Stimulated activated CD8-positive, alpha-beta memory T cell treated with anti-CD3 and anti-CD28 coated beads, Interleukin-15, amount 100 ng/mL, for 48 hours (primary cell): Measurements from ENCODE around the gene CEMIP.
A peak's percentile ranks its signal among the peaks of the same experiment; 100 is the strongest.
"Not testable (repeated sequence)": the region's sequence is repeated elsewhere in the genome, so short reads cannot be mapped to it uniquely, and the experiment has no call there.

Experiments
- DNase-seq, 2 donors: peaks; one replicate each; pipeline ENCODE4 v3.0.0-alpha.2; 2020; ENCODE audit warnings: low read depth in 2 of 2

Gene CEMIP

DNA sequence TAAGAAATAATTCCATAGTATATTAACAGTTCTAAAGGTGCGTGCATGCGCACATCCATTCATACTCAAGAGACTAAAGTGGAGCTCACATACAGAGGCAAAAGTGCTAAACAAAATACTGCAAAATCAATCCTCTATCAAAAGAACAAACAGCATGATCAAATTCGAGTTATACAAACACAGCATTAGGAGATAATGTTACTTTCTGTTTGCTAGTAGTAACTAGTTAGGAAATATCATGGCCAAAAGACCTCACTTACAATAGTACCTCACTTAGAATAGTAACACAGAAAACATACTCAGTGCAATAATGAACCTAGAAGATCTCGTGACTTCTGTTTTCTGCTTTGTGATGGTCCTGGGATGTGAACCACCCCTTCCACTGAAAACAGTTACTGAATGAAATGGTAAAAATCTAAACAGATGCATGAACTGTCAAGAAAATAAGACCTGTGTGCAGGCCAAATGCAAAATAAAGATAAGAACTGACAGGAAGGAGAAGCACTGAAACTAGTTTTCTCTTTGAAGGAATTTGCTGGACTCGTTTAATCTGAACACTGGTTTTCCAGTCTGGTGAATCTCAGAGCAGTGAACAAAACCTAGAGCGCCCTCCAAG is 20.9 kb upstream of the CEMIP start:
- no peak for DNase-seq

DNA sequence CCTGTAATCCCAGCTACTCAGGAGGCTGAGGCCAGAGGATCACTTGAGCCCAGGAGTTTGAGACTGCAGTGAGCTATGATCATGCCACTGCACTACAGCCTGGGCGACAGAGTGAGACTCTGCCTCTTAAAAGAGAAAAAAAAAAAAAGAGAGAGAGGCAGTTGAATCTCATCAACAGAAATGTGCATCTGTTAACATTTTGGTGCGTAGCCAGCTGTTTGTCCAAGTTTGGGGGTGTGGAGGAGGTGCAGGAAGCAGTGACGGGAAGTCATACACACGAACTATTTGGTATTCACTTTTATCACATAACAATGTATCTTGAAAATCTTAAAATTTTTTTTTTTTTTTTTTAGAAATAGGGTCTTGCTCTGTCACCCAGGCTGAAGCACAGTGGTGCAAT is 18.2 kb upstream of the CEMIP start:
- no peak for DNase-seq

DNA sequence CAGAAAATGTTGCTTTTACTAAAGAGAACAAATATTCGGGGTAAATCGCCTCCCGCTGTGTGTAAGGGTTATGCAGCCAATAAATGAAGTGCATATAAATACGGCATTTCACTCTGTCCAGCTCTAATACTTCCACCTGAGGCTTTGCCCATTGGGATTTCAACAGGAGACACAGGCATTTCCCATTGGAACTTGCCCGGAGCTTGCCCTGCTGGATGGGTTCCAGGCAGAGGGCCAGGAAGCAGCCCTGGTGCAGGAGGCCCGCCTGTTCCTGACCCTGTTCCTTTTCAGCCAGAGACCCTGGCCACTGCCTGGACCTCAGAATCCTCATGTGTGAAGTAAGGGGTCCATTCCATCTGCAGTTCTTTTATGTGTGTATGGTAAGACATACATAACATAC is 17.4 kb upstream of the CEMIP start:
- DNase-seq, result no peak

DNA sequence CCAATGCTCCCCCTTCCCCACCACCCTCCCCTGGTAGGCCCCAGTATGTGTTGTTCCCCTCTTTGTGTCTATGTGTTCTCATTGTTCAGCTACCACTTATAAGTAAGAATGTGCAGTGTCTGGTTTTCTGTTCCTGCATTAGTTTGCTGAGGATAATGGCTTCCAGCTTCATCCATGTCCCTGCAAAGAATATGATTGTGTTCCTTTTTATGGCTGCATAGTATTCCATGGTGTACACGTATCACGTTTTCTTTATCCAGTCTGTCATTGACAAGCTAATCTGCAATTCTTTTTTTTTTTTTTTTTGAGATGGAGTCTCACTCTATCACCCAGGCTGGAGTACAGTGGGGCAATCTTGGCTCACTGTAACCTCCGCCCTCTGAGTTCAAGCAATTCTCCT is 15.9 kb upstream of the CEMIP start:
- DNase-seq, result not testable (repeated sequence)

DNA sequence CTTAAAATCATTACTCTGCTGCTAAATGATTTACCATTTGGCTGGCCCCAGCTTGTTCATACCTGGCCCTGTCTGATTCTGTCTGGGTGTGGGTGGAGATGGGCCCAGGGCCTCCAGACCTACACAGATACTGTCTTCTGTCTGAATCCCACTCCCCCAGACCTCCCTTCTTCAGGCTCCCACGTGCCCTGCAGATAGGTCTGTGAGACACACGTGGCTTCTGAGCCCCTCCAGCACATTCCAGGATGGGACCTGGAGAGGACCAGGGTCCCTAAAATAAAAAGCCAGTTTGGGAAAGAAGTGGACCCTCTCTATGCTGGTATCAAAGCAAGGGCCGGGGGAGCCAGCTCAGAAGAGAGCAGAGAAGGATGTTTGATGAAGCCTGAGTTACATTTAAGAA is 14.6 kb upstream of the CEMIP start:
- DNase-seq, result no peak

DNA sequence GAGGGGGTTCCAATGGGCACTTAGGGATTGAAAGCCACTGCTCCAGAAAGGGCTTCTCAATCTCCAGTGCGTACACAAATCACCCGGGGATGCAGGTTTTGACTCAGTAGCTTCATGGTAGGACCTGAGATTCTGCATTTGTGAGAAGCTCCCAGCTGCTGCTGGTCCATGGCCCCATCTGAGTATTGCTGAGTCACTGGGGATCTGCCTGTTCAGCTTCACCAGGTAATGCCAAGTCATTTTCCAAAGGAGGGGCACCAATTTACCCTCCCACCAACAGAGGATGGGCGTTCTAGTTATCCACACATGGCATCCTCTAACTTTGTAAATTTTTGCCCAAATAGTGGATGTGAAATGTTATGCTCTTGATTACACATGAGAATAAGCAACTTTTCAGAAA is 12.9 kb upstream of the CEMIP start:
- DNase-seq, result no peak

DNA sequence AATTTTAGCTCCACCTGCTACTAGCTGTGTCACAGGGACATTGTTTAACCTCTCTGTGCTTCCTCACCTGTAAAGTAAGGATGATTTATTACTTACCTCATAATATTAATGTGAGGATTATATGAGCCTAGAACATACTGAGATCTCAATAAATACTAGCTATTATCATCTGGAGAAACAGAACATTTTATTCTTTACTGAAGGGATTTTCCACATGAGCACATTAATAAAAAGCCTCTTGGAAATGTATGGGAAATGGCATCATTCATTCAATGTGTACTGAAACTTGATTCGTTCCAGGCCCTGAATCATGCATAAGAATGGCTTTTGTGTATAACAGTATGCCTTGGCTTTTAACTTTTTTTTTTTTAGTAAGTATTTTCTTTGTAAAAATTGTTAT is 11.0 kb upstream of the CEMIP start:
- DNase-seq, result no peak

DNA sequence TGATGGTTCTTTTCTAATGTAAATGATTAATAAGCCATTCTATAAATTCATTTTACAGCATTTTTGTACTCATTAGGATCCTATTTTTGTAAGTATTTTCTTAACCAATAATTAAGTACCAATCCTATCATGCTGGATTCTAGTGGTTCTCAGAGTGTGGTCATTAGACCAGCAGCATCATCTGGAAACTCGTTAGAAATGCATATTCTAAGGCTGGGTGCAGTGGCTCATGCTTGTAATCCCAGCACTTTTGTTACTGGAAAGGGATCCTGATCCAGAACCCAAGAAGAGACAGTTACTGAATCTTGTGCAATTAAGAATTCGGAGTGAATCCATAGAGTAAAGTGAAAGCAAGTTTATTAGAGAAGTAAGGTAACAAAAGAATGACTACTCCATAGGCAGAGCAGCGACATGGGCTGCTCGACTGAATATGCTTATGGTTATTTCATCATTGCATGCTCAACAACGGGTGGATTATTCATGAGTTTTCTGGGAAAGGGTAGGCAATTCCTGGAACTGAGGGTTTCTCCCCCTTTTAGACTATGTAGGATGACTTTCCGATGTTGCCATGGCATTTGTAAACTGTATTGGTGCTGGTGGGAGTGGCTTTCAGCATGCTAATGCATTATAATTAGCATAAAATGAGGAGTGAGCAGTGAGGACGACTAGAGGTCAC is 9.9 kb upstream of the CEMIP start:
- no peak for DNase-seq

DNA sequence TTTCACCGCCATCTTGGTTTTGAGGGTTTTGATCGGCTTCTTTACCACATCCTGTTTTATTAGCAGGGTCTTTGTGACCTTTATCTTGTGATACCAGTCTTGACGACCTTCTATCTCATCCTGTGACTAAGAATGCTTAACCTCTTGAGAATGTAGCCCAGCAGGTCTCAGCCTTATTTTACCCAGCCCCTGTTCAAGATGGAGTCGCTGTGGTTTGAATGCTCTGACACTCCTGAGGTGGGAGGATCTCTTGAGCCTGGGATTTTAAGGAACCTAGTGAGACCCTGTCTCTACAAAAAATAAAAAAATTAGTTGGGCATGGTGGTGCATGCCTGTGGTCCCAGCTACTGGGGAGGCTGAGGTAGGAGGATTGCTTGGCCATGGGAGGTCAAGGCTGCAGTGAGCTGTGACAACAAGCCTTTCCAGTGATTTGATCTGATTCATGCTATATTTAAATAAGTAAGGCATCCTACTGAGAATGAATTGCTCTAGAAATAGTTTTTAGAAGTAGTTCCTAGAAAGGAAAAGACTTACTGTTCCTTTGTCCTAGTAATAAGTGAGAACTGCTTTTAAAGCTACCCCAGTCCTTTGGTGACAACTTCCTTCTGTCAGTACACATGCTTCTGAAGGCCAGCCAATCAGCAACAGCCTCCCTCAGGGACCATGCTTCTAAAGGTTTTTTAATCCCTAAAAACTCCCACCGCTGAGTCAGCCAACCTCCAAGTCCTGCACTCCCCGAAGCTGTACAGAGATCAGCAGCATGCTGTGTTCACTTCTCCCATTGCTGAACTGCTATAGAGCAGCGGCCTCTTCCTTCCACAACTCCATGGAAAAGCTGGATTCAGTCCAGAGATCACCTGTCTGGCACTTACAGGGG is 9.1 kb upstream of the CEMIP start:
- no peak for DNase-seq

DNA sequence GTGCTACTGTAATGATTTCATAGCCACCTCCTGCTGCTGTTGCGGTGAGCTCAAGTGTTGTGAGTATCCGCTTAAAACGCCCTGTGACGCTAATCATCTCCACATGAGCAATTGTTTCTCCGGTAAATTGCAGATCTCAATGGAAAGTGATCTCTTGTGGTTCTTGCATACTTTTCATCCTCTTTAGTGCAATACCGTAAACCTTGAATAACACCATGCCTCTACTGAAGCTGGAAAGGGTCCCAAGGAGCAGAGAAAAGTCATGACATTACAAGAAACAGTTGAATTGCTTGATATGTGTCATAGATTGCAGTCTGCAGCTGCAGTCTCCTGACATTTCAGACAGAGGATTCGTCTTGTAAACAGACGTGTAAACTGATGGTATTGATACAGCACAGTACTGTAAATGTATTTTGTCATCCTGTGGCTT is 6.0 kb upstream of the CEMIP start:
- DNase-seq, result no peak

DNA sequence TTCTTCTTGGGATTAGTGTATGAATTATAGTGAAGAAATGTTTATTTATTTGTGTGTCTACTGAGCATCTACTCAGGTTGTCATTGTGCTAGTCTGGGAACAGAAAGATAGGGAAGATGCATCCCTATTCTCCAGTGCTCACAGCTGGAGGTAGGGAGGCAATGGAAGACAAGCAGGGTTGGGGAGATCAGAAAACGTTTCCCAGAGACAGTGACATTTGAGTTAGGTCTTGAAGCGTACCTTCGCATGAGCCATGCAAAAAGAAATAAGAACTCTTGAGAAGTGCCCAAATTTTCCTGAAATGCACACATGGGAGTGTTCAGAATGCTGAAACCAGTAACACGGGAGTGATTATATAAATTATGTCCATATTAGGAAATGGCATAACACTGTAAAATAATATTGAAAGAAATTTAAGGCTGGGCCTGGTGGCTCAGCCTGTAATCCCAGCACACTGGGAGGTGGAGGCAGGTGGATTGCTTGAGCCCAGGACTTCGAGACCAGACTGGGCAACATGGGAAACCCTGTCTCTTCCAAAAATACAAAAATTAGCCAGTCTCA is 5.3 kb upstream of the CEMIP start:
- no peak for DNase-seq

DNA sequence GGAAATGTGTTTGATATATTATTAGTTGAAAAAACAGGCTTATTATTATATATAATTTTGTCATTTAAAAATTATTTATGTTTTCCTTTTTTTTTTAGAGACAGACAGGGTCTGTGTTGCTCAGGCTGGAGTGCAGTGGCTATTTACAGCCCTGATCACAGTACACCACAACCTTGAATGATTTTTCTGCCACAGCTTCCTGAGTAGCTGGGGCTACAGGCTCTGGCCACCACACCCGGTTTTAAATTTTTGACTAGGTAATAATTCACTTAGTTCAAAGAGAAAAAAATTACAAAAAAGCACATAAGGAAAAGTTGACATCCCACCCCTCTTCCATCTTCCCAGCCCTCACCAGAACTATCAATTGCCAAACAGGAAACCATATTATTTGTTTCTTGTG is 4.7 kb upstream of the CEMIP start:
- DNase-seq, result no peak

DNA sequence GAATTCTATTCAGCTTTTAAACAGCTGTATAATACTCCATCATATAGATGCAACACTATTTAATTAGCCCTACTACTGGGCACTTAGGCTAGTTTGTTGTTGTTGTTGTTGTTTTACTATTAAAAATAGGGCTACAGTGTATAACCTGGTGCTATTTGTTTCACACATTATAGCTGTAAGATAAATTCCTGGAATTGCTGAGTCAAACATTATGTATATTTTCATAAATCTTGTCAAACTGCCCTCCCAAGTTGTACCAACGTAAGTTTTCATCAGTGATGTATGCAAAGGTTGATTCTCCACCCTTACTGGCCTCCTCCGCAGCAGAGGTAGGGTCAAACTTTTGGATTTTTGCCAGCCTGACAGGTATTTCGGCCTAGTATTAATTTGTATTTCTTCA is 3.8 kb upstream of the CEMIP start:
- no peak for DNase-seq

DNA sequence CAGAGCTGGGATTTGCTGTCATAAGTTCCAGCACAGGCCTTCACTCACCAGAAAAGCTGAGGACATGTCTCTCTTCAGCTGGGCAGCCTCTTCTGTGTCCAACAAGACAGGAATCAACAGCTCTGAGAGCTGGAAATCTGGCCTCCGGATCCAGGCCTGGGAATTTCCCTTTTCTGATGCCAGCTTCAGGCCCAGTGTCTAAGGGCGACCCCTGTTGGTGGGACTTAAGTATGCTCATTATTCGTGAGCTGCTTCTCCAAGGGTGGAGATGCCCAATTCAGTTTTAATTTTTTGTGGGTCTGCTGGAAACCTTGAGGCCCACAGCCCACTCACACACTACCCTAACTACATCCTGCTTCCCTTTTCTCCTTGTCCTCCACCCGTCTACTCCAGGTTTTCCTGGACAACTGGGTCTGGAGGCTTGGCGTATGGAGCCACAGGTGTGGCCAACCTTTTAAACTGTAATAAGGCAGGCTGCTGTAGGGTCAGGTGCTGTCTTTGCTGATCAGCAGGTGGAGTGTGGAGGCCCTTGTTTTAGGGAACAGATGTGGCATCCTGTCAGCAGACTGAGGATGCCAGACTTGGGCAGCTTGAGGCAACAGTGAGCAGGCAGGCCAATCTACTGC is 2.6 kb upstream of the CEMIP start:
- DNase-seq, result peak; percentile 24 to 32

DNA sequence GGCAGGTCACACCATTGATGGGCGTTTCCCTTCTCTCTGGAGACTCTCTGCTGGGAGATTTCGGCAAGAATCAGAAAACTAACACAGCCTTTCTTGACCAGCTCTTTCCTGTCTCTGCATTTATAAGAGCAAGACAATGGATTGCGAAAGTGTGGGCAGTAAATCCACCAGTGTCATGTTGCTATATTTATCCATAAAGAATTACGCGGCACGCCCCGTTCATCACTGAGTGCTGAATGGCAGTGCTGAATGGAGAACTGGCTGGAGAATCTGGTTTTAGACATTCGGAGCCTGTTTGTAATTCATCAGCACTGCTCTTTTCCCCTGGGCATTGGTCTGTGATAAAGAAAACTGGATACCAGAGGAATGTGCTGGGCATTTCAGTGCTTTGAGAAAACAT is 2.0 kb upstream of the CEMIP start:
- DNase-seq, result no peak

DNA sequence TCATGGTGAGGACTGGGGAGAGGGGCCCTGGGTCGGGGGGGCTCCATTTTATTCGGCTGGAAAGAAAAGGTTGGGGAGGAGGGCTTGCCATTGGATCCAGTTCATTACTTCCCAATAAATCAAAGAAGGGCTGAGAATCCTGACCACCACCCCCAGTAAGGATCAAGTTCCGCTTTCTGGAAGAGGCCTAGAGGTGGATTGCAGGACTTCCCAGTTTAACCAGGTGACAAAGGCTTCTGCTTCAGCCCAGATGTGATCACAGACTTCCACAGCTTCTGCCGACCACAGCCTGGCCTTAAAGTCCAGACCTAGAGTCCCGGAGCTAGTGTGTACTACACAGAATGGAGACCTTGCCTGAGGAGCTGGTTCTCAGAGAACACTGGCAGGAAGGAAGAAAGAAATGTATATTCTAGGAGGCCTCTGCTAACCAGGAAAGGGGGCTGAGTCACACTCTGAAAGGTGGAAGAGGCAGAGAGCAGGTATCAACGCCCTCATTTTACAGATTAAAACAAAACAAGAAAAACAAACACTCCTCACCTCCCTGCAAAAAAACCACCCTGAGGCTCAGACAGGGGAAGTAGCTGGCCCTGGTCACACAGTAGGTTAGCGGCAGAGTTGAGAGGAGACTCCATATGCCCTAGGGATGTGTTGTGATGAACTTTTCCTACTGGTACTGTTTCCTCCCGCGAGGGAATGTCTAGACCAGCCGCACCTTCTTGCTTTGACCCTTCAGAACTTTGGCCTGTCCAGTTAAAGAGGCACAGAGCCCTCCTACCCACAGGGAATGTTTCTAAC is 1.1 kb upstream of the CEMIP start:
- DNase-seq, result no peak

DNA sequence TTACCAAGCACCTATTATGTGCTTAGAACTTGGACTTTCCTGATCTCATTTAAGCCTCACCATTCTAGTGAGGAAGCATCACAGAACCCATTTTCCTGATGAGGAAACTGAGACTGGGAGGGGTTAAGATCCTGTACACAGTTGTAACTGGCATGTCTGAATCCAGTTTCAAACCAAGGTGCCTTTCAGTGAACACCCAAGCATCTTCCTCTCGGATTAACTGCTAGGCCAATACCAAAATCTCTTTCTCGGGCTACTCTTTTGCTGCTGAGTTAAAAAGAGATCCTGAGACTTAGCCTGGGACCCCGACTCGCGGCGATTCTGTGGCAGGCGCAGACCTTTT is 578 bp upstream of the CEMIP start:
- no peak for DNase-seq

DNA sequence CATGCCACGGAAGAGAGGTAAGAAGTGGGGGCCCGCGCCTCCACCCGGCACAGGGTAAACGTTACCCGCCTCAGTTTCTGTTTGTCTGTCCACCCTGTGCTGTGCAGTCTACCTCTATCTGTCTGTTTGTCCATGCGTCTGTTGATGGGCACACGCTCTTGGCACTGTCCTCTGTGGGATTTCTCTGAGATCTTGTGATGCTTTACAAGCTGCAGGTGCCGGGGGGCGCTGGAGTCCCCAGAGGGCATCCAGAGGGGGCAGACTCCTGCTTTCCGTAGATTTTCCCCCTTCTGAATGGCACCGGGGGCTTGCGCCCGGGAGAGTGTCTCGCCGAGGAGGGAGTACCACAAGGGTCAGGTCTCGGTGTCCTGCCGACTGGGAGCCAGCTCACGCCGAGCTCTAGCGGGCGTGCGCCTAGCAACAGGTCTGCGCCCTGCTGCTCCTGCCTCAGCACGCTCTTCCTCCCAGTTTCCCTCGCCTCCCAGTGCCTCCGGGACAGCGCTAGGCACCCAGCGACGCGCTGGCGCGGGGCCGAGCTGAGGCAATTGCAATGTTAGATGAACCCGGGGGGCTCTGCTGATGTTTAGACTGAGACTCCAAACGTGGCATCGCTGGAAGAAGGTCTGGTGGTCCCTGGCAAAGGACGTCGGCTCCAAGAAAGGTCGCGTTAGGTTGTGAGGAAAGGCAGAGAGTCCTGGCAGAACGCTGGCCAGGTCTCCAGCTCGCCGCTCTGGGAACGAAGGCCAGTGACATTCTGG is 667 bp downstream of the CEMIP start:
- no peak for DNase-seq

DNA sequence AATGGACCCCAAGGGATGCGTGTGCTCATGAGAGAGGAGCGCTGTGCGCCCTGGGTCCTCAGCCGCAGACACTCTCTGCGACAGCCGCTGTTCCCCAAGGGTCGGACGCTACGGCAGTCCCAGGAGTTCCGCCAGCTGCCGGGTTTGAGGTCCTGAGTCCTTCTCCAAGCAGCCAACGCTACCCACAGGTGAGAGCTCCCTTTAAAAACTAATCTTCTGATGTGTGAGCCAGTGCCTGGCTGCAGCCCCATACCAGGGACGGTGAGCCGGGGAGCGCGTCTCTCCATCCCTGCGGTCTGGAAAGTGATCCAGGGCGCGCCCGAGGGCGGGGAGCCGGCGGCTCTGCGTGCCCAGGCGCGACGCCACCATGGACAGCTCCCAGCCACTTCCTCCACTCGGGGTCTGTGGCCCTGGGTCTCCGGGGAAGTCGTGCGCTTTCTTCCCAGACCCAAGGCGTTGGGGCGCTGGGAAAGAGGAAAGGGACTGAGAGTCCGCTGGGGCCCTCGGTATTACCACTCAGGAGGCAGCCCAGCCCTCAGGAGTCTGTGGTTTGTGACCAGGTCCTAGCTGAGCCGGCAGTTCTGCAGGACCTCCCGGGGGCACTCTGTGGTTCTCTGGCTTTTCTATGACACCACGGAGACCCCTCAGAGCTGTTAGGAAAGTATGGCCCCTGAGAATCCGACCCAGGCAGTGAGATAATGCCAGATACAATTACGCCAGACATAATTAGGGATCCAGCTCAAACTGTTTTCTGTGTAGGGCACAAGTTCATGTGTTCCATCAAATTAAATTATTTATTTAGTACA is 1.4 kb downstream of the CEMIP start:
- no peak for DNase-seq

DNA sequence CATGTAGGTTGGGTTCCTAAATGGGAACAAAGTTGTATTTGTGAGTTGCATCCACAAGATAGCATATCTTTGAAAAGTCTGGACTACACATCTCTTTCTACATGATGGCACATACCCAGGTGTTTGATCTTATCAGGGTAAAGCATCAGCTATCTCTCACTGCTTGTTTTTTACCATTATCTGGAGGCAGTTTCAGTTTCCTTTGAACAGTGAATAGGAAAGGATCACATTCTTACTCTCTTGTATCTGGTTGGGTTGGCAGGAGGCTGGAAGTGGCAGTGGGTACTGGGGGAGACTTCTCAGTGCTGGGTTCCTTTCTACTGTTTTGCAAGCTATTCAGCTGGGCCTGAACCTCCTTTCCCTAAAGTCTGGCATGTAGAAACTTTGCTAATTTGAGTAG is 4.1 kb downstream of the CEMIP start:
- no peak for DNase-seq
